Measurements from ENCODE around the gene HTRA3.

GRCh38 chr4:8320386-8320750 is 50.8 kb downstream of the HTRA3 start:
- no peak for TF ChIP-seq ZNF785 (tag by site-specific recombination; IDR thresholded peaks at IDR 0.05)
- TF ChIP-seq CTCF (tag by site-specific recombination; IDR thresholded peaks at IDR 0.05), result no peak
- TF ChIP-seq ZNF133 (tag by site-specific recombination; IDR thresholded peaks at IDR 0.05), result no peak
- TF ChIP-seq MEIS1 (CRISPR knock-in tag; IDR thresholded peaks at IDR 0.05; ENCODE audit: borderline replicate concordance), result no peak
- TF ChIP-seq YY1 (tag by site-specific recombination; IDR thresholded peaks at IDR 0.05), result no peak
- TF ChIP-seq ZNF302 (tag by site-specific recombination; IDR thresholded peaks at IDR 0.05; ENCODE audit: low read depth), result no peak
- TF ChIP-seq SP2 (tag by site-specific recombination; IDR thresholded peaks at IDR 0.05), result no peak
- TF ChIP-seq BCL6B (tag by site-specific recombination; IDR thresholded peaks at IDR 0.05), result no peak
- no peak for TF ChIP-seq ZBTB1 (tag by site-specific recombination; IDR thresholded peaks at IDR 0.05)
- TF ChIP-seq PRDM6 (tag by site-specific recombination; IDR thresholded peaks at IDR 0.05), result no peak
- TF ChIP-seq ZNF2 (tag by site-specific recombination; IDR thresholded peaks at IDR 0.05), result no peak
- TF ChIP-seq ZNF362 (tag by site-specific recombination; IDR thresholded peaks at IDR 0.05), result no peak
- TF ChIP-seq ZNF146 (tag by site-specific recombination; IDR thresholded peaks at IDR 0.05), result no peak
- TF ChIP-seq ZNF274 (IDR thresholded peaks at IDR 0.05; ENCODE audit: low read length), result no peak
- no peak for TF ChIP-seq ZNF274 (tag by site-specific recombination; IDR thresholded peaks at IDR 0.05; ENCODE audit: borderline replicate concordance)

Data from HEK293 (cell line).